DOHH2 (cell line): ENCODE results near the gene C6orf62.

ENCODE experiments used
- EZH2phosphoT487 ChIP-seq: fragments of 200-600 bp; sonication (generic); IDR thresholded peaks from 2 replicates; pipeline ENCODE4 v1.6.1; 2017; ENCODE audit warnings: borderline replicate concordance, mild to moderate bottlenecking, antibody characterized with exemption, low read length, moderate library complexity, mixed read lengths
- TF ChIP-seq, protein P1 (sequence below): fragments of 200-600 bp; sonication (generic); IDR thresholded peaks from one replicate; pipeline ENCODE4 v1.5.1; 2014; ENCODE audit warnings: antibody characterized with exemption, mild to moderate bottlenecking, low read depth, low read length; ENCODE audit not compliant: poor library complexity, severe bottlenecking

DNA sequence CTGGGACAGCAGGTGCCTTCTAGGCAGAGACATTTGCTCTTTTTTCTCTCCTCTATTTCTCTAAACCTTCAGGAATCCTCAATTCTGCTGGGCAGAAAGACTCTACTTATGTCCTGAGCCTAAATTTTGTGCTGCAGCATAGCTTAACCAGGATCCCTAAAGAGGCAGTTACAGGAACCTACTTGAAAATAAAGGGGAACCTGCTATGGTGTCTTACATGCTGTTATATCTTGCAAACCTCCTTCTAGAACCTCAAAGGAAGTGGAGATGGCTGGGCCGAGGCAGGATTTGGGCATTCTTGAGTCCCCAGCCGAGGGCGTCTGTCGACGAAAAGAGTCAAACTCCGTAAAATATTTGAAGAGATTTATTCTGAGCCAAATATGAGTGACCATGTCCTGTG, 38.7 kb upstream of the C6orf62 start:
- TF ChIP-seq, protein P1, sequence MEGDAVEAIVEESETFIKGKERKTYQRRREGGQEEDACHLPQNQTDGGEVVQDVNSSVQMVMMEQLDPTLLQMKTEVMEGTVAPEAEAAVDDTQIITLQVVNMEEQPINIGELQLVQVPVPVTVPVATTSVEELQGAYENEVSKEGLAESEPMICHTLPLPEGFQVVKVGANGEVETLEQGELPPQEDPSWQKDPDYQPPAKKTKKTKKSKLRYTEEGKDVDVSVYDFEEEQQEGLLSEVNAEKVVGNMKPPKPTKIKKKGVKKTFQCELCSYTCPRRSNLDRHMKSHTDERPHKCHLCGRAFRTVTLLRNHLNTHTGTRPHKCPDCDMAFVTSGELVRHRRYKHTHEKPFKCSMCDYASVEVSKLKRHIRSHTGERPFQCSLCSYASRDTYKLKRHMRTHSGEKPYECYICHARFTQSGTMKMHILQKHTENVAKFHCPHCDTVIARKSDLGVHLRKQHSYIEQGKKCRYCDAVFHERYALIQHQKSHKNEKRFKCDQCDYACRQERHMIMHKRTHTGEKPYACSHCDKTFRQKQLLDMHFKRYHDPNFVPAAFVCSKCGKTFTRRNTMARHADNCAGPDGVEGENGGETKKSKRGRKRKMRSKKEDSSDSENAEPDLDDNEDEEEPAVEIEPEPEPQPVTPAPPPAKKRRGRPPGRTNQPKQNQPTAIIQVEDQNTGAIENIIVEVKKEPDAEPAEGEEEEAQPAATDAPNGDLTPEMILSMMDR, result no peak
- TF ChIP-seq EZH2phosphoT487, result no peak
